Measurements from ENCODE around the gene TMEM187. TPM values are rescaled to one million over a fixed set of nuclear protein-coding genes. Genes with fewer than 3 reads are reported as not detected.

The TMEM187 gene
- total and polyA plus RNA-seq, 2 donors (not counting 1 experiment from before 2014, with no cell fraction given), result 5.5 to 6.4 TPM

DNA sequence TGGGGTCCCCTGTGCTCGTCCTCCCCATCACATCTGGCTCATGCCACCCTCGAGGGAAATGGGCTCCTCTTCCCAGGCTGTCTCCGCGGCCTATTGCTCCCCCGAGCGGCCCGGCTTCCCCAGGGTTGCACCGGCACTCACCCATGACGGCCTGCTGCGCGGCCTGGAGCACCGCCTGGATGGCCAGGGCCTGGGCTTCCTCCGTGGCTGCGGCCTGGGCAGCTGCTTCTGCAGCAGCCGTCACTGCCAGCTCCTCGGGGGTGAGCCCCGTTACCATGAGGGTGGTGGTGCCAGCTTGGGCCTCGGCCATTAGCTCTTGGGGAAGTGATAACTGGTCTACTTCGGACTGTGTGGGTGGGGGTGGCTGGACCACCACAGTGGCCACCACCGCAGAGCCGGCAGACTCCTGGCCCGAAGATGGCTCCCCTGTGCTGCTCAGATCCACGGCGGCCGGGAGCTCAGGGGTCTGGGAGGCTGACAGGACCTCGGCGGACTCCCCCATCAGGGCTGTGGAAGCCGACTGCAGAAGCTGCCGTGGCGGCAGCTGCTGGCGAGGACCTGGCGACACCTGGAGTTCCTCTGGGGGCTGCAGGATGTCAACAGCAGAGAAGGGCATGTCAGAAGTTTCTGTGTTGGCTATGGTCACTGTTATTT, 20.1 kb upstream of the TMEM187 start:
- TF ChIP-seq EZH2 (IDR thresholded peaks at IDR 0.05; ENCODE audit: borderline replicate concordance, insufficient read depth, low read depth, low read length, poor library complexity, severe bottlenecking), result no peak
- TF ChIP-seq, protein P1, sequence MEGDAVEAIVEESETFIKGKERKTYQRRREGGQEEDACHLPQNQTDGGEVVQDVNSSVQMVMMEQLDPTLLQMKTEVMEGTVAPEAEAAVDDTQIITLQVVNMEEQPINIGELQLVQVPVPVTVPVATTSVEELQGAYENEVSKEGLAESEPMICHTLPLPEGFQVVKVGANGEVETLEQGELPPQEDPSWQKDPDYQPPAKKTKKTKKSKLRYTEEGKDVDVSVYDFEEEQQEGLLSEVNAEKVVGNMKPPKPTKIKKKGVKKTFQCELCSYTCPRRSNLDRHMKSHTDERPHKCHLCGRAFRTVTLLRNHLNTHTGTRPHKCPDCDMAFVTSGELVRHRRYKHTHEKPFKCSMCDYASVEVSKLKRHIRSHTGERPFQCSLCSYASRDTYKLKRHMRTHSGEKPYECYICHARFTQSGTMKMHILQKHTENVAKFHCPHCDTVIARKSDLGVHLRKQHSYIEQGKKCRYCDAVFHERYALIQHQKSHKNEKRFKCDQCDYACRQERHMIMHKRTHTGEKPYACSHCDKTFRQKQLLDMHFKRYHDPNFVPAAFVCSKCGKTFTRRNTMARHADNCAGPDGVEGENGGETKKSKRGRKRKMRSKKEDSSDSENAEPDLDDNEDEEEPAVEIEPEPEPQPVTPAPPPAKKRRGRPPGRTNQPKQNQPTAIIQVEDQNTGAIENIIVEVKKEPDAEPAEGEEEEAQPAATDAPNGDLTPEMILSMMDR (IDR thresholded peaks at IDR 0.05), result no peak
- Mint-ChIP-seq H3K27me3 (no peaks in the 10 kb centered on the region), H3K27ac (no peak overlapping the region), H3K4me3 (no peak overlapping the region), H3K4me1 (peaks cover 3% of the 10 kb centered on the region), H3K9me3 (ENCODE audit: insufficient read depth) (no peaks in the 10 kb centered on the region)
- POLR2A ChIA-PET, result interaction anchor here (2.1 kb wide), 1 partner anchor 29 kb away, joined by 4 read pairs; no protein-coding TSS in a partner anchor
- peaks cover 0 to 8% of the 10 kb centered on the region in 2 donors for H3K4me1 ChIP-seq (ENCODE audit: control insufficient read depth in 2 of 2, insufficient read depth in 2 of 2, low read length in 2 of 2)
- H3K9me3 ChIP-seq (ENCODE audit: control extremely low read depth in 1 of 3, control insufficient read depth in 2 of 3, insufficient read depth in 1 of 3, low read length in 2 of 3), result no peaks in the 10 kb centered on the region
- no peak overlapping the region for H3K27ac ChIP-seq (ENCODE audit: low read length in 2 of 2)
- CTCF ChIA-PET, result interaction anchor here (0.9 to 15.4 kb wide), 7 partner anchors 8 to 189 kb away, joined by 3 to 325 read pairs (median 3); partner anchors contain the start of genes ARHGAP4, PLXNB3 and RENBP
- WGBS (ENCODE audit: insufficient coverage), result 97% methylated on average over 22 of the region's 32 CpGs
- no peak for DNase-seq
- H3K79me2 ChIP-seq (ENCODE audit: control insufficient read depth, insufficient read depth, low read length), result no peaks in the 10 kb centered on the region
- intact Hi-C loops (cut with micrococcal nuclease), result no loop called here
- no peak overlapping the region for H2AFZ ChIP-seq (ENCODE audit: insufficient read depth, low read depth, low read length, poor library complexity, severe bottlenecking)
- no peaks in the 10 kb centered on the region for H3K27me3 ChIP-seq (replicated peaks in 1 of 4; ENCODE audit: control extremely low read depth in 1 of 4, control insufficient read depth in 3 of 4, insufficient read depth in 4 of 4, low read length in 3 of 4)
- no peak overlapping the region for H3K9ac ChIP-seq (ENCODE audit: low read length)
- no peak for ATAC-seq (ENCODE audit: low read depth)
- peaks cover 0 to 61% of the 10 kb centered on the region in 2 experiments for H3K36me3 ChIP-seq (replicated peaks in 1 of 2; ENCODE audit: control extremely low read depth in 1 of 2, control insufficient read depth in 1 of 2, extremely low read depth in 1 of 2, insufficient read depth in 2 of 2, low read length in 1 of 2)
- no peaks in the 10 kb centered on the region for H4K20me1 ChIP-seq (ENCODE audit: control insufficient read depth, insufficient read depth, low read length, poor library complexity, severe bottlenecking)
- H3K4me3 ChIP-seq (ENCODE audit: control extremely low read depth in 1 of 5, extremely low read depth in 1 of 5, insufficient read depth in 1 of 5, low read depth in 2 of 5, low read length in 4 of 5), result no peak overlapping the region
- no peak overlapping the region for H3K4me2 ChIP-seq (replicated peaks; ENCODE audit: low read depth, low read length, poor library complexity, severe bottlenecking)

DNA sequence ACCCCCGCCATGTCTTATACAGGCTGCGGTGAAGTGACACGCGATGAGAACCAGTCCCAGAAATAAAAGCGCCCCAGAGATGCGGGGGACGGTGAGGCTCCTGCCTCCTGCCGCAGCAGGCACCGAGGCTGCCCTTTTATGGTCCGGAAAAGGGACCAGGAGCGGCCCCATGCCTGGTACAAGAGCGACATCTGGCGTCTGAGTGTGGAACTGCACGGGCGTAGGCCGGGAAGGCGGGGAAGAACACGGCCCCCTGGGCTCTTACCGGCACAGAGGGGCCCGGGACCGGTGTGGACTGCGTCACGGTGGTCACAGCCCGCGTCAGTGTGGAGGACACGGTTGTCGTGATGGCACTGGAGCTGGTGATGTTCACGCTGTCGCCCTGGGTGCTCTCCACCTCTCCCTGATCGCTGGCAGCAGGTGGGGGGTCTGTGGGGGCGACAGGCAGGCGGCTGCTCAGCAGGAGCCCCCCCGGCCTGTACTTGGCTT, 19.2 kb upstream of the TMEM187 start:
- no peaks in the 10 kb centered on the region for H3K79me2 ChIP-seq (ENCODE audit: control insufficient read depth, insufficient read depth, low read length)
- H3K4me1 ChIP-seq (ENCODE audit: control insufficient read depth in 2 of 2, insufficient read depth in 2 of 2, low read length in 2 of 2), result peaks cover 0 to 7% of the 10 kb centered on the region in 2 donors
- H3K4me2 ChIP-seq (replicated peaks; ENCODE audit: low read depth, low read length, poor library complexity, severe bottlenecking), result no peak overlapping the region
- H3K4me3 ChIP-seq (ENCODE audit: control extremely low read depth in 1 of 5, extremely low read depth in 1 of 5, insufficient read depth in 1 of 5, low read depth in 2 of 5, low read length in 4 of 5), result no peak overlapping the region
- H3K36me3 ChIP-seq (replicated peaks in 1 of 2; ENCODE audit: control extremely low read depth in 1 of 2, control insufficient read depth in 1 of 2, extremely low read depth in 1 of 2, insufficient read depth in 2 of 2, low read length in 1 of 2), result peaks cover 0 to 57% of the 10 kb centered on the region in 2 experiments
- CTCF ChIA-PET, result interaction anchor here (1.1 to 15.4 kb wide), 4 partner anchors 9 to 190 kb away, joined by 3 to 325 read pairs (median 6); partner anchors contain the start of genes ARHGAP4, PLXNB3 and RENBP
- H3K9me3 ChIP-seq (ENCODE audit: control extremely low read depth in 1 of 3, control insufficient read depth in 2 of 3, insufficient read depth in 1 of 3, low read length in 2 of 3), result no peaks in the 10 kb centered on the region
- ATAC-seq (ENCODE audit: low read depth) (peak; percentile 84), DNase-seq (peak; percentile 75)
- H4K20me1 ChIP-seq (ENCODE audit: control insufficient read depth, insufficient read depth, low read length, poor library complexity, severe bottlenecking), result no peaks in the 10 kb centered on the region
- TF ChIP-seq, protein P1 (IDR thresholded peaks at IDR 0.05), result peak; percentile 80
- TF ChIP-seq EZH2 (IDR thresholded peaks at IDR 0.05; ENCODE audit: borderline replicate concordance, insufficient read depth, low read depth, low read length, poor library complexity, severe bottlenecking), result no peak
- H3K27me3 ChIP-seq (replicated peaks in 1 of 4; ENCODE audit: control extremely low read depth in 1 of 4, control insufficient read depth in 3 of 4, insufficient read depth in 4 of 4, low read length in 3 of 4), result no peaks in the 10 kb centered on the region
- Mint-ChIP-seq H3K4me1 (peaks cover 2% of the 10 kb centered on the region), H3K4me3 (no peak overlapping the region), H3K9me3 (ENCODE audit: insufficient read depth) (no peaks in the 10 kb centered on the region), H3K27me3 (no peaks in the 10 kb centered on the region), H3K27ac (peak overlapping the region; percentile 72)
- intact Hi-C loops (cut with micrococcal nuclease), result no loop called here
- H3K27ac ChIP-seq (ENCODE audit: low read length in 2 of 2), result no peak overlapping the region
- no peak overlapping the region for H2AFZ ChIP-seq (ENCODE audit: insufficient read depth, low read depth, low read length, poor library complexity, severe bottlenecking)
- no peak overlapping the region for H3K9ac ChIP-seq (ENCODE audit: low read length)
- 38% methylated on average over 15 of the region's 33 CpGs for WGBS (ENCODE audit: insufficient coverage)
- POLR2A ChIA-PET, result no interaction called here
